Measurements from ENCODE around the gene ECE1. TPM values are rescaled to one million over a fixed set of nuclear protein-coding genes. Genes with fewer than 3 reads are reported as not detected.

ECE1 gene
- total and polyA plus RNA-seq, 2 of the 13 experiments (the other 11 are each of a cell fraction or from before 2014, with no cell fraction given), result 13.5 to 21.2 TPM

- H3K27ac ChIP-seq (ENCODE audit: extremely low read length, insufficient read depth, low read length), result no peak overlapping the region
- H4K20me1 ChIP-seq (ENCODE audit: insufficient read depth, low read length), result no peaks in the 10 kb centered on the region
- no peak overlapping the region for H3K9ac ChIP-seq (ENCODE audit: insufficient read depth, low read depth, low read length)
- H3K4me1 ChIP-seq (ENCODE audit: insufficient read depth, low read length), result peaks cover 6% of the 10 kb centered on the region; the same call in 1 of the 2 replicates
- intact Hi-C loops (cut with micrococcal nuclease; ENCODE audit: unreplicated experiment), result no loop called here
- POLR2A ChIA-PET, result no interaction called here
- H3K4me3 ChIP-seq (replicated peaks in 1 of 3; ENCODE audit: insufficient read depth in 1 of 3, low read depth in 2 of 3, low read length in 3 of 3), result no peak overlapping the region
- no peak for FAIRE-seq
- WGBS (ENCODE audit: low lambda C conversion rate), result 86% methylated on average over 4 of the region's 4 CpGs
- DNase-seq (ENCODE audit: low spot score), result no peak
- no peak for ATAC-seq
- in situ Hi-C loops (cut with HindIII; ENCODE audit: extremely low pct_ligation_motif_present, low pct_unique_long_range_greater_than_20kb), result loop anchor here (25.0 kb wide), 1 partner anchor 258 kb away; no protein-coding TSS in a partner anchor
- no peaks in the 10 kb centered on the region for H3K79me2 ChIP-seq (ENCODE audit: insufficient read depth, low read length)
- H2AFZ ChIP-seq (ENCODE audit: low read length), result no peak overlapping the region
- CTCF ChIA-PET (ENCODE audit: low intra/inter-chr PET ratio, low total read pairs), result interaction anchor here (1.5 kb wide), 1 partner anchor 139 kb away, joined by 3 read pairs; no protein-coding TSS in a partner anchor
- H3K9me3 ChIP-seq (ENCODE audit: low read length), result no peaks in the 10 kb centered on the region
- no peak overlapping the region for H3K4me2 ChIP-seq (ENCODE audit: low read depth, low read length)
- BruUV-seq (replicated peaks), result no TSS peak
- peaks cover 7 to 8% of the 10 kb centered on the region in 2 experiments; a peak in 3 of 5 replicates for H3K36me3 ChIP-seq (replicated peaks in 1 of 2; ENCODE audit: control insufficient read depth in 1 of 2, insufficient read depth in 2 of 2, low read length in 2 of 2)
- no peaks in the 10 kb centered on the region for H3K27me3 ChIP-seq (ENCODE audit: control insufficient read depth in 1 of 2, insufficient read depth in 2 of 2, low read length in 2 of 2)
- TF ChIP-seq TP53 (CRISPR knock-in tag; conservative IDR thresholded peaks at IDR 0.05), result no peak
- TF ChIP-seq CCDC6 (CRISPR knock-in tag; IDR thresholded peaks at IDR 0.05), result no peak
- TF ChIP-seq PBX3 (CRISPR knock-in tag; IDR thresholded peaks at IDR 0.05; ENCODE audit: borderline replicate concordance), result no peak
- TF ChIP-seq EED (CRISPR knock-in tag; IDR thresholded peaks at IDR 0.05), result no peak
- TF ChIP-seq PPARG (CRISPR knock-in tag; conservative IDR thresholded peaks at IDR 0.05), result no peak
- no peak for TF ChIP-seq TOE1 (CRISPR knock-in tag; IDR thresholded peaks at IDR 0.05)
- no peak for TF ChIP-seq NFATC3 (CRISPR knock-in tag; IDR thresholded peaks at IDR 0.05)
- no peak for TF ChIP-seq MXD4 (CRISPR knock-in tag; IDR thresholded peaks at IDR 0.05)
- no peak for TF ChIP-seq BATF2 (CRISPR knock-in tag; IDR thresholded peaks at IDR 0.05)
- TF ChIP-seq THRA (CRISPR knock-in tag; IDR thresholded peaks at IDR 0.05; ENCODE audit: borderline replicate concordance), result no peak
- no peak for TF ChIP-seq AFF4 (CRISPR knock-in tag; IDR thresholded peaks at IDR 0.05)
- no peak for TF ChIP-seq ZFP36 (IDR thresholded peaks at IDR 0.05; ENCODE audit: borderline replicate concordance, low read depth, low read length, partially characterized antibody)
- no peak for TF ChIP-seq GMEB1 (CRISPR knock-in tag; IDR thresholded peaks at IDR 0.05; ENCODE audit: borderline replicate concordance)
- no peak for TF ChIP-seq TEAD2 (CRISPR knock-in tag; IDR thresholded peaks at IDR 0.05)
- no peak for TF ChIP-seq RELA (CRISPR knock-in tag; IDR thresholded peaks at IDR 0.05)
Measured at GRCh38 chr1:21229246-21230000, 60.8 kb downstream of the ECE1 start.

All from HepG2 (cell line).